SU-DHL-6 (cell line): Measurements from ENCODE around the gene RTEL1.

Experiments used
- H2AFZ ChIP-seq: fragments of 200-600 bp; sonication (generic); 2 replicates; pipeline ENCODE4 v1.6.1; 2014; ENCODE audit warnings: low read depth, mild to moderate bottlenecking, moderate library complexity, mixed read lengths, antibody characterized with exemption, low read length; ENCODE audit not compliant: severe bottlenecking
- H3F3A ChIP-seq: fragments of 200-600 bp; shearing (Covaris generic); 2 replicates; pipeline ENCODE4 v1.6.0; 2016; ENCODE audit warnings: antibody characterized with exemption, mild to moderate bottlenecking; ENCODE audit not compliant: insufficient read depth
- H3K27ac ChIP-seq: fragments of 200-600 bp; sonication (generic); 2 replicates; pipeline ENCODE4 v1.5.1; 2016; ENCODE audit warnings: low read depth, mild to moderate bottlenecking, low read length, moderate library complexity, mixed read lengths
- H3K27me3 ChIP-seq: fragments of 200-600 bp; sonication (generic), shearing (Covaris generic); 2 replicates; pipeline ENCODE4 v1.6.0; 2014; ENCODE audit warnings: mild to moderate bottlenecking, low read length
- H3K36me3 ChIP-seq: fragments of 200-600 bp; sonication (generic); 2 replicates; pipeline ENCODE4 v1.6.1; 2014; ENCODE audit warnings: mild to moderate bottlenecking, low read length, mixed read lengths
- H3K4me2 ChIP-seq: fragments of 300-600, 200-600 bp; shearing (Covaris generic), sonication (generic); 2 replicates; pipeline ENCODE4 v1.6.0; 2014; ENCODE audit warnings: low read length, low read depth, mild to moderate bottlenecking; ENCODE audit not compliant: poor library complexity, severe bottlenecking
- H3K4me3 ChIP-seq: fragments of 200-600 bp; sonication (generic); 2 replicates; pipeline ENCODE4 v1.5.1; 2014; ENCODE audit warnings: antibody characterized with exemption, low read length, mild to moderate bottlenecking, mixed read lengths; ENCODE audit not compliant: insufficient read depth, poor library complexity, severe bottlenecking
- H3K79me2 ChIP-seq: fragments of 200-600 bp; sonication (generic); 2 replicates; pipeline ENCODE4 v1.6.1; 2014; ENCODE audit warnings: mild to moderate bottlenecking, low read length, moderate library complexity; ENCODE audit not compliant: insufficient read depth
- H3K9ac ChIP-seq: fragments of 200-600 bp; sonication (generic); 2 replicates; pipeline ENCODE4 v1.7.0; 2014; ENCODE audit warnings: mild to moderate bottlenecking, low read length
- H3K9me2 ChIP-seq: fragments of 200-600 bp; sonication (generic); replicated peaks from 2 replicates; pipeline ENCODE4 v1.6.1; 2014; ENCODE audit warnings: low read length; ENCODE audit not compliant: insufficient read depth
- H3K9me3 ChIP-seq: fragments of 200-600 bp; sonication (generic); 2 replicates; pipeline ENCODE4 v1.6.1; 2014; ENCODE audit warnings: low read length, mixed read lengths; ENCODE audit not compliant: insufficient read depth
- H4K20me1 ChIP-seq: fragments of 200-600 bp; sonication (generic); 2 replicates; pipeline ENCODE4 v1.6.1; 2014; ENCODE audit warnings: low read depth, mild to moderate bottlenecking, antibody characterized with exemption, low read length, moderate library complexity, mixed read lengths
- CTCF ChIP-seq: fragments of 200-600 bp; sonication (generic); IDR thresholded peaks from one replicate; pipeline ENCODE4 v1.5.1; 2017; ENCODE audit warnings: antibody characterized with exemption, mild to moderate bottlenecking, low read length, moderate library complexity; ENCODE audit not compliant: insufficient read depth, poor library complexity, severe bottlenecking
- EZH2phosphoT487 ChIP-seq: fragments of 200-600 bp; sonication (generic), shearing (Covaris generic); conservative IDR thresholded peaks from 2 replicates; pipeline ENCODE4 v1.6.1; 2018; ENCODE audit warnings: mild to moderate bottlenecking, antibody characterized with exemption, low read length, moderate library complexity, mixed read lengths

The RTEL1 gene

GRCh38 chr20:63742381-63743024 is 84.4 kb downstream of the RTEL1 start:
- Histone ChIP-seq H3K9ac (no peak overlapping the region), H3K79me2 (no peaks in the 10 kb centered on the region), H4K20me1 (no peaks in the 10 kb centered on the region), H3K36me3 (no peaks in the 10 kb centered on the region), H3K9me3 (no peaks in the 10 kb centered on the region), H3K4me2 (no peak overlapping the region), H3F3A (peaks cover 17% of the 10 kb centered on the region), H3K27me3 (no peaks in the 10 kb centered on the region), H3K9me2 (no peaks in the 10 kb centered on the region), H3K27ac (no peak overlapping the region), H2AFZ (no peak overlapping the region), H3K4me3 (no peak overlapping the region)
- TF ChIP-seq EZH2phosphoT487 (no peak), CTCF (no peak)

- Histone ChIP-seq H3K79me2 (no peaks in the 10 kb centered on the region), H3K36me3 (no peaks in the 10 kb centered on the region), H3K9ac (no peak overlapping the region), H3K4me2 (no peak overlapping the region), H3K4me3 (no peak overlapping the region), H3K9me2 (no peaks in the 10 kb centered on the region), H2AFZ (no peak overlapping the region), H3K27ac (0 out of 2 replicates have a peak overlapping the region, but pooled peaks have one; percentile 25), H3K27me3 (no peaks in the 10 kb centered on the region), H3F3A (peaks cover 14% of the 10 kb centered on the region; the same call in 1 of the 2 replicates), H3K9me3 (no peaks in the 10 kb centered on the region), H4K20me1 (no peaks in the 10 kb centered on the region)
- no peak for TF ChIP-seq EZH2phosphoT487
- no peak for TF ChIP-seq CTCF
Measured at GRCh38 chr20:63743210-63743970, 85.3 kb downstream of the RTEL1 start.

GRCh38 chr20:63744158-63744557 is 86.0 kb downstream of the RTEL1 start:
- Histone ChIP-seq H3F3A (peaks cover 14% of the 10 kb centered on the region; the same call in 1 of the 2 replicates), H3K79me2 (no peaks in the 10 kb centered on the region), H2AFZ (no peak overlapping the region), H3K9me3 (no peaks in the 10 kb centered on the region), H4K20me1 (no peaks in the 10 kb centered on the region), H3K4me2 (no peak overlapping the region), H3K9me2 (no peaks in the 10 kb centered on the region), H3K27me3 (no peaks in the 10 kb centered on the region), H3K9ac (no peak overlapping the region), H3K27ac (0 out of 2 replicates have a peak overlapping the region, but pooled peaks have one; percentile 25), H3K4me3 (no peak overlapping the region), H3K36me3 (no peaks in the 10 kb centered on the region)
- no peak for TF ChIP-seq CTCF
- TF ChIP-seq EZH2phosphoT487: no peak
